CD4-positive, alpha-beta T cell treated with Interferon gamma for 1 hour (primary cell): ENCODE data around the gene TMEM250.

Experiments used
- DNase-seq: peaks from one replicate; pipeline ENCODE4 v3.0.0-alpha.2; 2020

The TMEM250 gene

GRCh38 chr9:136147038-136147889 lies 28.6 kb upstream of the TMEM250 start:
- DNase-seq: no peak

GRCh38 chr9:136146126-136147037 lies 27.7 kb upstream of the TMEM250 start:
- DNase-seq: no peak

DNA sequence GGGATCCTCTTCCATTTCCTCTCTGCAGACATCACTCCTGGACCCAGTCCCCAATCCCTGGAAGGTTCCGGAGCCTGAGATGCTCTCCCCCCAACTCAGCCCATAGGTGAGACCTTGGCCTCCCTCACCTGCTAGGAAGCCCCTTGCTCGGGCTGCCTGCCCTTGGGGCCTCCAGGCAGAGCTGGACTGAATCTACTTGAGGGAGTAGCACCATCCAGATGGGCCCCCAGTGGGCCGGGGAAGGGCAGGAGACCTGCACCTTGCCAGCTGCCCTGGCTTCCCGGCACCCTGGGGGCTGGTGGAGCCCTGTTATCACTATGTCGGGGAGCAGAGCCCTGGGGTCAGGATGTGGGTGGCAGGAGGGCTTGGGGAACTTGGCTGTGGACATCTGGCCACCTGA lies 26.9 kb upstream of the TMEM250 start:
- no peak for DNase-seq

DNA sequence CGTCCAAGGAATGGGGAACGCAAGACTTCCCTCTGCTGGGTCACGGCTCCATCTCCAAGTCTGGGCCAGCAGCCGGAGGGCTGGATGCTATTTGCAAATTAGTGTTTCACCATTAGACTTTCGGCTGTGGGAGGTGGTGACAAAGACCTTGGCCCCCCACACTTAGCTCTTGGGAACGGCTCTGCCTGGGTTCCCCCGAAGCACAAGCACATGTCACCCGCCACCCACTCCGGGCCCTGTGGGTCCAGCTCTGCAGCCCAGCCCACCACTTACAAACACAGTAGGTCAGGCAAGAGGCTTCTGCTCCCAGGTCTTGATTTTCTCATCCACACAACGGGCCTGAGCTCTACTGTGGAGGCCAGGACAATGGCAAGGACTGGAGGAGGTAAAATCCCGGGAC lies 25.8 kb upstream of the TMEM250 start:
- no peak for DNase-seq

- DNase-seq: no peak
Measured at GRCh38 chr9:136143215-136144001, 24.7 kb upstream of the TMEM250 start.

DNA sequence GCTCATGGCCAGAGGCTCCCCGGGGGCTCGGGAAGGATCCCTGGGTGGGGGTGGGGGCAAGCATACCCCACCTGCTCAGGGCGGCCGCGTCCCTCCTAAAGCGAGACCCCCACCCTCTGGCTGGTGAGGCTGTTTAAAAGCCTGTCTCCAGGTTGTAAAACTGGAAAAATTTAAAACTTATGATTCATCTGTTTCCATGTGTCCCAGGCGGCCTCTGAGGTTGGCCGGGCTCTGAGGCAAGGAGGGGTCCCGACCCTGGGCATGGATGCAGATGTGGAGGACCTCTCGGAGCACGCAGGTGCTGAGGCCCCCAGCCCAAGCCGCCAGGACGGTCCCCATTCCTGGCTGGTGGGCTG lies 24.2 kb upstream of the TMEM250 start:
- no peak for DNase-seq

GRCh38 chr9:136142414-136142796 lies 23.7 kb upstream of the TMEM250 start:
- no peak for DNase-seq

- no peak for DNase-seq
Measured at GRCh38 chr9:136141682-136142413, 23.2 kb upstream of the TMEM250 start.

DNA sequence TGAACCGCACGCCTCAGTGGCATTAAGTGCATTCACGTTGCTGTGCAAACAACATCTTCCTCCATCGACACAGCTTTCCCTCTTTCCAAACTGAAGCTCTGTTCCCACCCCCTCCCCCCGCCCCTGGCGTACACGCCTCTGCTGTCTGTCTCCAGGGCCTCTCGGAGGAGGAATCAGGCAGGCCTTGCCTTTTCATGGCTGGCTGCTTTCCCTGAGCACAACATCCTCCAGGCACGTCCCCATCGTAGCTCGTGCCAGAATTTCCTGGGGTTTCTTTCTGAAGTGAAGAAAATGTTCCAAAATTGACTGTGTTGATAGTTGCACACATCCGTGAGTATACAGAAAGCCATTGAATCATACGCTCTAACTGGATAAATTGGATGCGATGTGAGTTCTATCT lies 22.3 kb upstream of the TMEM250 start:
- DNase-seq: no peak

DNA sequence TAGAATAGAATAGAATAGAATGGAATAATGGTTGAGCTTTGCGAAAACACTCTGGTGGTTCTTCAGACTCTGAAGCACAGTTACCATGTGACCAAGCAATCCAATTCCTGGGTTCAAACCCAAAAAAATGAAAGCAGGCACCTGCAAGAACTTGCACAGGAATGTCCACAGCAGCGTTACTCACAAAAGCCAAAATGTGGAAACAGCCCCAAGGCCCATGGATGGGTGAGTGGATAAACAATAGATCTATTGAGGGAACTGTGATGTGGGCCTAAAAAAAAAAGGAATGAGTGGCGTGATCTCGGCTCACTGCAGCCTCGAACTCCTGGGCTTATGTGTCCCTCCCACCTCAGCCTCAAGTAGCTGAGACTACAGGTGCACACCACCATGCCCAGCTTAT lies 21.4 kb upstream of the TMEM250 start:
- no peak for DNase-seq

DNA sequence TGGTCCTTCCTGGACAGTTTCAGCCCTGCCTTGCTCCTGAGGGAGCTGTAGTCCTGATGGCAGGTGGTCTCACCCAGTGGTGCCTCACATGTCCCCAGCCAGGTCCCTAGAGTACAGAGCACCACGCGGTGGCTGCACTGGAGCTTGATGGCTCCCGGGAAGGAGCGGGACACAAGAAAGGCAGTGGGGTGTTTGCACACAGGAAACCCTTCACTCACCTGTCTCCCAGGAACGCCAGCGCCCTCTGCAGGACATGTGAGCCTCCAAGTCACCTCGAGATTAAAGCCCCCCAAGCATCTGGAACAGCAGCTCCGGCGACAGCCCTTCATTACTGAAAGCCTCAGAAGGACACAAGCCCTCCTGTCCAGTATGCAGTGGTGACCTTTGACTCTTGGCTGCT lies 19.9 kb upstream of the TMEM250 start:
- DNase-seq: no peak

GRCh38 chr9:136137321-136138265 lies 18.9 kb upstream of the TMEM250 start:
- DNase-seq: no peak

DNA sequence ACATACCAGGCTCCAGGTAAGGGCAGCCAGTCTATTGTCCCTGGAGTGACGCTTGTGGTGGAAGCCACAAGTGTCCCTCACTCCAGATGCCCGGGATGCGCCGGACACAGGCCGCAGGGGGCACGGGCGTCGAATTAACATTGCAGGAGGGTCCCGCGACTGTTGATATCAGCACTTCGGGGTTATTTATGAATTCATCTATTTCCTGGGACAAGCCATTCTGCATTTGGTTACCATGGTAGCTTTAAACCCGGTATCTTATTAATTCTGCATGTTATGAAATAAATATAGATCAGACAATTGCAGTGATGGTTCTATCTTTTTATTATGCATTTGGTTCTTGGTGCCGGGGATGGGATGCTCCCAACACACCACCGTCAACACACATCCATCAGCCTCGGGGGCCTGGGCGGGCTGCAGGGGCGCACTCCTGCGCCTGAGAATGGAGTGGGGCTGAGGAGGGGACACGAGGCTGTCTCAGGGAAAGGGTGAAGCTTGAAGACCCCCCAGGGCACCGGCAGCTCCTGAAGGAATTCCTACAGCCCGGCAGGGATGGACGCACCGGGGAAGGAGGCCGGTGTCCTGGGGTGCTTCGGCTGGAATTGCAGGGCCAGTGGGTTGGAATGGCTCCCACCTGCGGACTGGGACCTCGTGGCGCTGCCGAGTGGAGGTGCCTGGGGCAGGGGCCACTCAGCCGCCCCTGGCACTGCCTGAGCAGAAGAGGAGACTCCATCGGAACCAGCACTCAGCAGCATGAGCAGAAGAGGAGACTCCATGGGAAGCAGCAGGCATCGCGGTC lies 17.7 kb upstream of the TMEM250 start:
- DNase-seq: no peak

- DNase-seq: no peak
Measured at GRCh38 chr9:136135326-136136126, 16.9 kb upstream of the TMEM250 start.

- no peak for DNase-seq
Measured at GRCh38 chr9:136133959-136134484, 15.3 kb upstream of the TMEM250 start.

DNA sequence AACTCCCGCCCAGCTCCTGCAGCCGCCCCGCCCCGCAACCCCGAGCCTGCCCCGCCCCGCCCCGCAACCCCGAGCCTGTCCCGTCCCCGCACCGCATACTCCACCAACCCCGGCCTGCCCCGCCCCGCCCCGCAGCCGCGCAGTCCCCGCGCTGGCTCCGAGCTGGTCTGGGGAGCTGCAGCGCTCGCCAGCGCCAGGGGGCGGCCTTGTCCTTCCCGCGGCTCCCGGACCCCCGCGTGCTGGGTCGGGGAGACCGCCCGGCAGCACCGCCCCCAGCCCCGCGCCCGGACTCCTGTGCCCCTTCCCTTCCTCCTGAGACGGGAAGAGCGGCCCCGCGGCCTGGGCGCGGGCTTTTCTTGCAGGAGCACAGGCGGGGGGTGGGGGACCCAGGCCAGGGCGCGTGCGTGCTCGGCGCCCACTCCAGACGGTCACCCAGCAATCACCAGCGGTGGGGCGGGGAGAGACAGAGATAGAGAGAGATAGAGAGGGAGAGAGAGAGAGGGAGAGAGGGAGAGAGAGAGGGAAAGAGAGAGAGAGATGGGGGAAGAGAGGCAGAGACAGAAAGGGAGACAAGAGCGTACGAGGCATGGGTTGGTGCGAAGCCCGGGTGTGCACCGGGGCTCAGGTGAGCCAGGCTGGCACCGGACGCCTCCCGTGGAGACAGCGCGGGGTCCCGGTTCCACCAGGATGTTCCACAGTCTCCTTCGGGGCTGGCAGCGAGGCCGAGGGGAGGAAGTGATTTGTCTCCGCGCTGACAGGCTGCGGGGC lies 14.7 kb upstream of the TMEM250 start:
- DNase-seq: no peak

DNA sequence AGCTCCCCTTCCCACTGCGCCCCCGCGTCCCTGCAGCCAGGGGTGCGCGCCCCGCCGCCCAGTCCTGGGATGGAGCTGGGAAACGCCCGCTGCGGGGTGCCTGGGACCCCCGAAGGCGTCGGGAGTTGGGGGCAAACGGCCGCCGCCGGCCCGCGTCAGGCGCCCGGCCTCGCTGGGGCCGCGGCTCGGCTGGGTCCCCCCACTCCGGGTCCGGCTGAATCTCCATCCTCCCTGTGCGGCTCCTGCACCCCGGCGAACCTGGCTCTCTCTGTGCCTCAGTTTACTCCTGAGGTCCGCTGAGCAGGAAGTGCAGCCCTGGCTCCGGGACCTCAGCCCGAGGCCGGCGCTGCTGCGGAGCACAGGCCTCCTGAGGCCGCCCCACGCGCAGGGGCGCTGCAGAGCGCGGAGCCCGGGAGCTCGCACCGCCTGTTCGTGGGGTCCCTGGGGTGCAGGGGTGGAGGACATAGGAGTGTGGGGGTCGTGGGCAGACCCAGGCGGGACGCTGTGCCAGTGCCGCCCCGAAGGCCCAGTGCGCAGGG lies 13.9 kb upstream of the TMEM250 start:
- no peak for DNase-seq
